Iris pigment epithelial cell (primary cell): Measurements from ENCODE around the gene CYP1A1.
A peak's percentile ranks its signal among the peaks of the same experiment; 100 is the strongest.
"Not testable (repeated sequence)": the region's sequence is repeated elsewhere in the genome, so short reads cannot be mapped to it uniquely, and the experiment has no call there.

ENCODE experiments used
- DNase-seq: peaks from one replicate; pipeline ENCODE4 v3.0.0-alpha.2; 2011; ENCODE audit warnings: low read depth

Gene CYP1A1

GRCh38 chr15:74735305-74735704 is 10.0 kb upstream of the CYP1A1 start:
- no peak for DNase-seq

- no peak for DNase-seq
These were observed 7.9 kb upstream of the CYP1A1 start for GRCh38 chr15:74733269-74733668.

- DNase-seq, result no peak
These were observed 7.5 kb upstream of the CYP1A1 start for GRCh38 chr15:74732846-74733245.

GRCh38 chr15:74730619-74731316 is 5.4 kb upstream of the CYP1A1 start:
- no peak for DNase-seq

GRCh38 chr15:74729372-74729771 is 4.0 kb upstream of the CYP1A1 start:
- DNase-seq, result not testable (repeated sequence)

GRCh38 chr15:74728699-74729098 is 3.4 kb upstream of the CYP1A1 start:
- not testable (repeated sequence) for DNase-seq

- DNase-seq, result no peak
These were observed 2.4 kb upstream of the CYP1A1 start for GRCh38 chr15:74727727-74728126.

- DNase-seq, result no peak
These were observed 1.4 kb upstream of the CYP1A1 start for GRCh38 chr15:74726774-74727164.

GRCh38 chr15:74725845-74726773 is 781 bp upstream of the CYP1A1 start:
- peak; percentile 4 for DNase-seq

- DNase-seq, result no peak
These were observed 631 bp downstream of the CYP1A1 start for GRCh38 chr15:74724570-74725224.

GRCh38 chr15:74723754-74724334 is 1.5 kb downstream of the CYP1A1 start:
- peak; percentile 49 for DNase-seq

- DNase-seq, result no peak
These were observed 2.1 kb downstream of the CYP1A1 start for GRCh38 chr15:74723187-74723586.

GRCh38 chr15:74722591-74722990 is 2.7 kb downstream of the CYP1A1 start:
- DNase-seq, result no peak

GRCh38 chr15:74716651-74717050 is 8.7 kb downstream of the CYP1A1 start:
- DNase-seq, result peak; percentile 9

- no peak for DNase-seq
These were observed 13.0 kb downstream of the CYP1A1 start for GRCh38 chr15:74712311-74712710.

GRCh38 chr15:74710319-74711094 is 14.8 kb downstream of the CYP1A1 start:
- DNase-seq, result no peak

- no peak for DNase-seq
These were observed 15.4 kb downstream of the CYP1A1 start for GRCh38 chr15:74709892-74710291.

GRCh38 chr15:74709011-74709410 is 16.3 kb downstream of the CYP1A1 start:
- peak; percentile 40 for DNase-seq

- DNase-seq, result no peak
These were observed 28.5 kb downstream of the CYP1A1 start for GRCh38 chr15:74696808-74697207.

- no peak for DNase-seq
These were observed 29.0 kb downstream of the CYP1A1 start for GRCh38 chr15:74696398-74696729.

- DNase-seq, result peak; percentile 77
These were observed 29.5 kb downstream of the CYP1A1 start, which contains the start of gene EDC3 for GRCh38 chr15:74695597-74696397. Gene EDC3, minus strand, starts transcription at chr15:74696024. Its CDS starts 20,900 bp downstream, at chr15:74675124.
